ENCODE measurements around the gene TRIM33.
"Not testable (repeated sequence)": the region's sequence is repeated elsewhere in the genome, so short reads cannot be mapped to it uniquely, and the experiment has no call there.

DNA sequence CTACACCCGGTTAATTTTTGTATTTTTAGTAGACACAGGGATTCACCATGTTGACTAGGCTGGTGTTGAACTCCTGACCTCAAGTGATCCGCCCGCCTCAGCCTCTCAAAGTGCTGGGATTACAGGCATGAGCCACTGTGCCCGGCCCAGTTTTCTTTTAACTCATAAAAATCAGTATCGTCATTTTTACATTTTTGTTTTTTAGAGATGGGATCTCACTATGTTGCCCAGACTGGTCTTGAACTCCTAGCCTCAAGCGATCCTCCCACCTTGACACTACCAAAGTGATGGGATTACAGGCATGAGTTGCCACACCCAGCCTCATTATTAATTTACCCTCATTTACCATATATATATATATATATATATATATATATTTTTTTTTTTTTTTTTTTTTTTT, 123.4 kb downstream of the TRIM33 start:
- TF ChIP-seq, protein P1, sequence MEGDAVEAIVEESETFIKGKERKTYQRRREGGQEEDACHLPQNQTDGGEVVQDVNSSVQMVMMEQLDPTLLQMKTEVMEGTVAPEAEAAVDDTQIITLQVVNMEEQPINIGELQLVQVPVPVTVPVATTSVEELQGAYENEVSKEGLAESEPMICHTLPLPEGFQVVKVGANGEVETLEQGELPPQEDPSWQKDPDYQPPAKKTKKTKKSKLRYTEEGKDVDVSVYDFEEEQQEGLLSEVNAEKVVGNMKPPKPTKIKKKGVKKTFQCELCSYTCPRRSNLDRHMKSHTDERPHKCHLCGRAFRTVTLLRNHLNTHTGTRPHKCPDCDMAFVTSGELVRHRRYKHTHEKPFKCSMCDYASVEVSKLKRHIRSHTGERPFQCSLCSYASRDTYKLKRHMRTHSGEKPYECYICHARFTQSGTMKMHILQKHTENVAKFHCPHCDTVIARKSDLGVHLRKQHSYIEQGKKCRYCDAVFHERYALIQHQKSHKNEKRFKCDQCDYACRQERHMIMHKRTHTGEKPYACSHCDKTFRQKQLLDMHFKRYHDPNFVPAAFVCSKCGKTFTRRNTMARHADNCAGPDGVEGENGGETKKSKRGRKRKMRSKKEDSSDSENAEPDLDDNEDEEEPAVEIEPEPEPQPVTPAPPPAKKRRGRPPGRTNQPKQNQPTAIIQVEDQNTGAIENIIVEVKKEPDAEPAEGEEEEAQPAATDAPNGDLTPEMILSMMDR (IDR thresholded peaks at IDR 0.05 in 2 of 3, conservative IDR thresholded peaks at IDR 0.05 in 1 of 3; ENCODE audit: borderline replicate concordance in 1 of 3, insufficient read depth in 1 of 3, low read depth in 2 of 3, low read length in 2 of 3): not testable (repeated sequence)
- TF ChIP-seq CBX3 (IDR thresholded peaks at IDR 0.05; ENCODE audit: low read depth): not testable (repeated sequence)
